ENCODE results near the gene ACTN1.

GRCh38 chr14:69013943-69014782 is 35.1 kb upstream of the ACTN1 start:
- TF ChIP-seq POLR2AphosphoS5 (IDR thresholded peaks at IDR 0.05; ENCODE audit: low read depth, low read length) (no peak), POLR2A (IDR thresholded peaks at IDR 0.05; ENCODE audit: low read depth, low read length) (no peak), SPI1 (IDR thresholded peaks at IDR 0.05; ENCODE audit: low read depth, low read length) (no peak), TAF1 (IDR thresholded peaks at IDR 0.05; ENCODE audit: low read depth, low read length) (no peak), PAX5 (IDR thresholded peaks at IDR 0.05; ENCODE audit: insufficient read depth, low read length, severe bottlenecking) (no peak)
